Heart left ventricle (tissue), 16 donors: ENCODE data around the gene MSN. TPM values are rescaled to one million over a fixed set of nuclear protein-coding genes. Genes with fewer than 3 reads are reported as not detected.
A peak's percentile ranks its signal among the peaks of the same experiment; 100 is the strongest.
"Not testable (repeated sequence)": the region's sequence is repeated elsewhere in the genome, so short reads cannot be mapped to it uniquely, and the experiment has no call there.

ENCODE experiments used
- ATAC-seq, 4 donors: fragments of 200-7000 bp; cut with Tn5 transposase; one replicate each; pipeline ENCODE4 v1.9.1; 2020 to 2022; ENCODE audit warnings: moderate library complexity in 4 of 4, mild to moderate bottlenecking in 3 of 4, moderate number of reproducible peaks in 1 of 4
- DNase-seq, 5 donors: peaks; one replicate each; pipeline ENCODE4 v3.0.0-alpha.2; 2020
- H3K27ac ChIP-seq, 12 donors: fragments of 200-600 bp; sonication (generic) in 4 of 12; one replicate each; pipeline versions ENCODE4 v1.5.0 to v1.8.0; 2016 to 2022; ENCODE audit warnings: mild to moderate bottlenecking in 2 of 12
- H3K27me3 ChIP-seq, 9 donors: fragments of 200-600 bp; sonication (generic) in 2 of 9; one replicate each; pipeline versions ENCODE4 v1.5.1 to v1.8.0; 2016 to 2022; ENCODE audit warnings: mild to moderate bottlenecking in 3 of 9
- H3K36me3 ChIP-seq, 9 donors: fragments of 200-600 bp; sonication (generic) in 2 of 9; one replicate each; pipeline versions ENCODE4 v1.5.0 to v1.8.0; 2018 to 2022; ENCODE audit warnings: mild to moderate bottlenecking in 2 of 9
- H3K4me1 ChIP-seq, 12 donors: fragments of 200-600 bp; sonication (generic) in 4 of 12; one replicate each; pipeline versions ENCODE4 v1.5.0 to v1.8.0; 2016 to 2022; ENCODE audit warnings: mild to moderate bottlenecking in 3 of 12
- H3K4me3 ChIP-seq, 12 donors: fragments of 200-600 bp; sonication (generic) in 4 of 12; one replicate each; pipeline versions ENCODE4 v1.5.0 to v1.8.0; 2017 to 2022; ENCODE audit warnings: mild to moderate bottlenecking in 9 of 12, moderate library complexity in 4 of 12
- H3K9me3 ChIP-seq, 12 donors: fragments of 200-600 bp; sonication (generic) in 4 of 12; one replicate each; pipeline versions ENCODE4 v1.5.0 to v1.8.0; 2016 to 2022; ENCODE audit warnings: mild to moderate bottlenecking in 1 of 12
- CTCF ChIP-seq, 12 donors: fragments of 200-600 bp; sonication (generic) in 4 of 12; IDR thresholded peaks; one replicate each; pipeline versions ENCODE4 v1.5.0 to v1.8.0; 2018 to 2022; ENCODE audit warnings: antibody characterized with exemption in 12 of 12, mild to moderate bottlenecking in 5 of 12
- POLR2A ChIP-seq, 2 donors: fragments of 450-650 bp; IDR thresholded peaks; one replicate each; pipeline ENCODE4 v1.6.1; 2017; ENCODE audit warnings: antibody characterized with exemption in 2 of 2, mild to moderate bottlenecking in 2 of 2, moderate library complexity in 2 of 2
- WGBS, 4 donors: extraction: QIAGEN DNeasy Blood & Tissue Kit in 2 of 4; methylation state at CpG; one replicate each; pipeline versions ENCODE4 v1.1.5 to v1.1.7; 2013 to 2018; 5-methylcytosine and 5-hydroxymethylcytosine counted together
- intact Hi-C, 10 donors: fragments of 100-400 bp; cut with DNase I; formaldehyde crosslinking; loops; one replicate each; pipeline versions ENCODE4 v1.11.1 to v1.14.2; 2022
- polyA plus RNA-seq, 2 donors: library from polyadenylated mRNA; stranded (reverse); fragments of 200-250 nt; gene quantifications; one replicate each; pipeline ENCODE4 v1.2.3, GENCODE V29; 2013
- total RNA-seq, 9 donors: library from RNA; depleted of rRNA in 2 of 9; stranded (reverse); fragments of >200 nt in 2 of 9; fragmentation: NEBNext Ultra II Directional in 3 of 9; extraction: Animal tissue kit (Norgen Biotek cat#: 25700) in 3 of 9; gene quantifications; one replicate each; pipeline versions ENCODE4 v1.1.0 to v1.2.4, GENCODE V29; 2016 to 2023
- donor health status: ischemic (EF 13 %, LVEDD 7.1; RV severe dilation, severe dysfunction).
- donor health status: healthy with polysubstance abuse.
- donor health status: DM: no; HTN: yes; CAD: no.
- donor health status: DM: no; HTN: no; CAD: no.
- donor health status: ischemic (EF 25% LVEDD 6.9; RV normal size, moderate dysfunction).
- donor health status: ischemic (EF 25% LVEDD 5.7; RV mildly dilated, moderate dysfunction).
- donor health status: healthy.
- donor health status: DM: yes; HTN: yes; CAD: no.
- donor health status: ischemic (EF 35%, LVEDD 5.7; RV mildly dilated, moderate dysfunction).
- donor health status: nonischemic (EF 11% LVEDD 7.7; RV severe dilation, severe dysfunction).
- donor health status: DM: yes; HTN: yes; CAD: no.
- donor health status: PGD.
- donor health status: ischemic (EF 29% LVEDD 5.4; RV normal size, mild dysfunction).
- donor health status: nonischemic (EF 23%, LVEDD 6.1; RV moderate dilation, normal function).

MSN gene
- total and polyA plus RNA-seq, 11 donors = 48.9 to 298 (median 153) TPM

GRCh38 chrX:65758505-65758904, 91.1 kb downstream of the MSN start:
- TF ChIP-seq POLR2A (IDR thresholded peaks at IDR 0.05) (no peak), CTCF (IDR thresholded peaks at IDR 0.05) (no peak)
- H3K9me3 ChIP-seq = peaks cover 0 to 15% (median 0%) of the 10 kb centered on the region in 12 donors
- H3K27me3 ChIP-seq = peaks cover 0 to 28% (median 0%) of the 10 kb centered on the region in 9 donors
- WGBS, 4 donors = 77 to 90% (median 82%) methylated on average over 1 of the region's 1 CpG
- DNase-seq (no peak), ATAC-seq (no peak)
- no peak overlapping the region for H3K4me3 ChIP-seq
- no peak overlapping the region for H3K27ac ChIP-seq
- no peaks in the 10 kb centered on the region for H3K36me3 ChIP-seq
- no peaks in the 10 kb centered on the region for H3K4me1 ChIP-seq
- intact Hi-C loops = no loop called here

- ATAC-seq, H3K9me3 ChIP-seq, H3K27ac ChIP-seq, intact Hi-C loops, H3K4me3 ChIP-seq, DNase-seq, H3K36me3 ChIP-seq, H3K4me1 ChIP-seq: not testable (repeated sequence)
- WGBS, 4 donors = 69 to 100% (median 92%) methylated on average over 1 of the region's 1 CpG
- peaks cover 0 to 36% (median 0%) of the 10 kb centered on the region in 9 donors for H3K27me3 ChIP-seq
Measured at GRCh38 chrX:65759525-65759924, 92.1 kb downstream of the MSN start.

- Histone ChIP-seq H3K4me3 (no peak overlapping the region), H3K9me3 (no peaks in the 10 kb centered on the region), H3K36me3 (no peaks in the 10 kb centered on the region), H3K4me1 (no peaks in the 10 kb centered on the region), H3K27ac (no peak overlapping the region), H3K27me3 (peaks cover 0 to 27% (median 0%) of the 10 kb centered on the region in 9 donors)
- 72 to 89% (median 83%) methylated on average over 3 of the region's 3 CpGs for WGBS, 4 donors
- ATAC-seq (no peak), DNase-seq (no peak)
- intact Hi-C loops = loop anchor here in 1 of 10 donors (10.0 kb wide), 1 partner anchor 175 kb away; no protein-coding TSS in a partner anchor
- TF ChIP-seq POLR2A (IDR thresholded peaks at IDR 0.05) (no peak), CTCF (IDR thresholded peaks at IDR 0.05) (no peak)
Measured at GRCh38 chrX:65769564-65770292, 102.3 kb downstream of the MSN start.

- no peak overlapping the region for H3K4me3 ChIP-seq
- ATAC-seq (peak in 1 of 4 donors; percentile 67), DNase-seq (no peak)
- WGBS, 4 donors = 62 to 83% (median 75%) methylated on average over 4 to 5 of the region's 5 CpGs
- no peaks in the 10 kb centered on the region for H3K36me3 ChIP-seq
- no peak overlapping the region for H3K27ac ChIP-seq
- peaks cover 0 to 24% (median 0%) of the 10 kb centered on the region in 9 donors for H3K27me3 ChIP-seq
- H3K9me3 ChIP-seq = no peaks in the 10 kb centered on the region
- H3K4me1 ChIP-seq = no peaks in the 10 kb centered on the region
- no peak for TF ChIP-seq POLR2A (IDR thresholded peaks at IDR 0.05)
- no peak for TF ChIP-seq CTCF (IDR thresholded peaks at IDR 0.05)
- intact Hi-C loops = loop anchor here in 1 of 10 donors (10.0 kb wide), 1 partner anchor 178 kb away; no protein-coding TSS in a partner anchor
Measured at GRCh38 chrX:65772842-65773241, 105.4 kb downstream of the MSN start.
